Measurements from ENCODE around the gene TUBGCP6.

Gene TUBGCP6

GRCh38 chr22:50194037-50194805, 50.6 kb downstream of the TUBGCP6 start:
- DNase-seq (ENCODE audit: low spot score) = no peak

DNA sequence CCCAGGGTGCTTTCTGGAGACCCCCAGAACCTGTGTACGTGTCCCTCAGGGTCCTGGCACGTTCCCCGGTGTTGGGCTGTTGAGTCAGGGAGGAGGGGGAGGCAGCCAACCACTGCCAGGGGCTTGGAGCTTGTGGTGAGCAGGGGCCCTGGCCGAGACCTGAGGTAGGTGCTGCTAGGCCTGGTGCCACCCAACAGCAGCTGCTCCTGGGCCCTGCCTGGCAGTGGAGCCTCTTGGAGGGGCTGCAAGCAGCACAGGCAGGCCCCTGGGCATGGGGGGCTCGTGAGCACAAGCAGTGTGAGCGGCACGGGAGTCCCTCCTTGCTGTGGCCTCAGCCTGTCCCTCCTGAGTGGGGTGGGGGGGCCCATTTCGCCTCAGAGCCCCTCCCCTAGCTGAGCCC, 51.2 kb downstream of the TUBGCP6 start:
- no peak for DNase-seq (ENCODE audit: low spot score)

GRCh38 chr22:50192436-50193204, 52.2 kb downstream of the TUBGCP6 start:
- peak; percentile 54 for DNase-seq (ENCODE audit: low spot score)

DNA sequence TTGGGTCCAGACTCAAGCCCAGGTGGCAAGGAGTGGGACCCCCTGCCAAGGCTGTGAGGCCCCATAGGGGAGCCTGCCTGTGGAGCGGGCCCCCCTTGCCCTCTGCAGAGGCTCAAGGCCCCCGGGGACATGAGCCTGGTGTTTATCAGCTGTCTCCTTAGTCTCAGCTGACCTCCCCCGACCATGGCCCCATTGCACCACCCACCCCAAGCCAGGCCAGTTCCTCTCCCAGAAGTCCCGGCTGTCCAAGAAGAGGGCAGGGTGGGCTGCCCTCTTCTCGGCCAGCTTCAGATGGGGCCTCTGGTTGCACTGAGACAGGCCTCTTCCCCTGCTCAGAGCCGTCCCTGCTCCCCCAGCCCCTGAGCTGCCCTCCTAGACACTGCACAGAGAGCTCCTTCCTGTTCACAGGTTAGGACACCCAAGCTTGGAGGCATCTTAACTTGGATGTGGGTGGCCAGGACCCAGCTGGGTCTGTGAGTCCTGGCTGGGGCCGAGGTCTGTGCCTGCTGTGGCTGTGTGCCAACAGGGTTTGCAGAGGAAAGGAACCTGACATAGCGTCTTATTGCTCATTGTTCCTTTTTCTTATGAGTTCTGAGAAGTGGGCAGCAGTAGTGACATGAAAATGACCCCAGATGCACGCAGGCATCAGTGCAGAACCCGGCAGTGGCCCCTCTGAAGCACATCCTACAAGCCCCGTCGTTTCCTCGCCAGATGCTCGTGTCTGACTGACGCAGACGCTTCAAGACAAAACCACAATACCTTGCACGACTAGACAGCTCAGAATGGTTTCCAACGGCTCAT, 53.7 kb downstream of the TUBGCP6 start:
- peak; percentile 86 for DNase-seq (ENCODE audit: low spot score)

- DNase-seq (ENCODE audit: low spot score) = peak; percentile 84
Measured at GRCh38 chr22:50190182-50190940, 54.5 kb downstream of the TUBGCP6 start.

DNA sequence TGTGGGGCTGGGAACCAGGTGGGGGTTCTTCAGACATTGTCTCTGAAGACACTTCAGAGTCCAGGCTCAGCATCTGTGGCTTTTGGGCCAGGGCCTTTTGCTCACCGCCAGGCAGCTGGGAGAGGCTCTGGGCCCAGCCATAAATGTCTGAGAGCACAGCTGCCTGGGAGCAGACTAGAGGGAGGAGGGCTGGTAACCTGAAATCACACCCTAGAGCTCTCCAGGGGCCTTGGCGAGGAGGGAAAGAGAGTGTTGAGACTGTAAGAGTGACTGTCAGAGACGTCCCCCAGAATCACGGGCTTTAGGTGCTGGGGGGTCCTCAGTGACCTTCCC, 55.0 kb downstream of the TUBGCP6 start:
- no peak for DNase-seq (ENCODE audit: low spot score)

- no peak for DNase-seq (ENCODE audit: low spot score)
Measured at GRCh38 chr22:50189184-50189848, 55.5 kb downstream of the TUBGCP6 start.

- DNase-seq (ENCODE audit: low spot score) = no peak
Measured at GRCh38 chr22:50188356-50188755, 56.5 kb downstream of the TUBGCP6 start.

GRCh38 chr22:50186761-50187523, 57.9 kb downstream of the TUBGCP6 start:
- peak; percentile 29 for DNase-seq (ENCODE audit: low spot score)

GRCh38 chr22:50186181-50186714, 58.6 kb downstream of the TUBGCP6 start:
- no peak for DNase-seq (ENCODE audit: low spot score)

- peak; percentile 89 for DNase-seq (ENCODE audit: low spot score)
Measured at GRCh38 chr22:50185375-50186087, 59.3 kb downstream of the TUBGCP6 start, which contains the start of gene TRABD. TRABD (plus strand) TSS chr22:50185913; CDS start chr22:50193061, 7,148 bp downstream.

GRCh38 chr22:50184902-50185374, 59.9 kb downstream of the TUBGCP6 start:
- DNase-seq (ENCODE audit: low spot score) = no peak

DNA sequence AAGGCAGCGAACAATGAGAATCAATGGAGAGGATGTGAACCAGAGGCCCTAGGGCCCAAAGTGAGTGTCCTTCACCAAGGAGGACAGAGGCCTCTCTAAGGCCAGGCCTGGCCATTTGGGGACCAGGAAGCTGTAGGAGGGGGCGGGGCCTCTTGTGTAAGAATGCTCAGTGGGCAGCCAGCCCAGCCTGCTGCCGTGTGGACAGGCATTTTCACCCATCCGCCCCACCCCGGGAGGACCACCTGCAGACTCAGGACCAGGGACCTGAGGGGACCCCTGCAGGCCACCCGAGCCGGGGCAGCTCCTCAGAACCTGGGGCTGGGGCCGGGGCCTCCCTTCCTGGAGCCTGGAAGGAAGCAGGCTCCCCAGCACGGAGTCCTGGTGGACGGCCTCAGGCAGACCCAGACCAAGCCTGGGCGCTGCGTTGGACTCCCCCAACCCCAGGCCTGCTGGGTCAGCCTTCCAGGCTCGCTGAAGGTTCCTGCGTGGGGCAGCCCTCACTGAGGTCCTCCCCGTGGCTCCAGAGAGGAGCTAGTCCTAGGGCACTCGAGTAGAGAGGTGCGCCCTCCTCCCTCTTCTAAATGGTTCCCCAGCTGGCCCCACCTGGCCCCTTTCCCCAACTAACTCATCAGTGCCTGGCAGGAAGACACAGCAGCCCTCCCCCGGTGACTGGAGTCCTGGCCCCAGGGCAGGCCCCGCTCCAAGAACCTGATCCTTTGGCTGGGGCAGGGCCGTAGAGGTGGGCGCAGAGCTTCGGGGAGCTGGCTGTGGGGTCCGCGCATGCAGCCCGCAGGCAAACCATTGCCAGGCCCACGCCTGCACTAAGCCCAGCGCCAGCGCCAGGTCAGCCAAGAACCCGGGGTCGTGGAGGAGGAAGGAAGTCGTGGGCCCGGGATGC, 60.6 kb downstream of the TUBGCP6 start:
- no peak for DNase-seq (ENCODE audit: low spot score)

GRCh38 chr22:50183141-50183971, 61.5 kb downstream of the TUBGCP6 start:
- no peak for DNase-seq (ENCODE audit: low spot score)

DNA sequence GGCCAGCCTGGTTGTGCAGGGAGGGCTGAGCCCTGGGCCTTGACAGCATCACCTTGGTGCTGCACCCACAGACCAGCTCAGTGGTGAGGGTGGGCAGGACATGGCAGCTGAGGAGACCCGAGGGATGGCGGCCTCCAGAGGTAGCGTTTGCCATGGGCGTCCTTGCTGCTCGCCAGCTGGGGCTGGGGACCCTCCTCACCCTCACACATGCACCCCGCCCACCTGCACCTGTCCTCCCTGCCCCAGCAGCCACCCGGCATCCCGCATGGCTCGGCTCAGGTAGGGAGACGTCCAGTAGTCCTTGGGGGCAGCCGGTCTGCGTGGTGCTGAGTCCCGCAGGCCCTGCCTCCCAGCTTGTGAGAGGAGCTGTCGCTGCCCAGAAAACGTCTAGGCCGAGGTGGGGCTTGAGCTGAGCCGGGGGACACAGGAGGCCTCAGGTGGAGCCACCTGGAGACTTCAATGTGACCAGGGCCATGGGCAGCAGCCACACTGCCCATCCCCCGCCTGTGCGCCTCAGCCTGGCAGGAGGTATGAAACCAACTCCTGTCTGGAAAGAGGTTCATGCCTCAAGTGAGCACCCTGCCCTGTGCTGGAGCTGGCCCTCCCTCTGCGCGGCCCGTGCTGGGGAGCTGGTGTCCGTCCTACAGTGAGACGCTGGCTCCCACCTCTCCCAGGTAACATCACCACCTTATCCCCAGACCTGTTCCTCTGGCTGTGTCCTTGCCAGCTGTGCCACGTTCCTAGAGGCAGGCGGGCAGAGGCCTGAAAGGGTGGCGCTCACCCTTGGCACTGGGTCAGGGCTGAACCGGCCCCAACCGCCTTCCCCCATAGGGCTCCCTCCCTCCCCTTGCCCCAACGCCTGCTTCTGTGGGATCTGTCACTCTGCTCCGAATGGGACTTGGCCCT, 62.4 kb downstream of the TUBGCP6 start:
- DNase-seq (ENCODE audit: low spot score) = no peak

Measured in CD4-positive, alpha-beta T cell treated with Interleukin-2 at 100 ng/mL for 4 hours (primary cell).